GM12892 (cell line): ENCODE measurements around the gene SDSL.

Experiments
- DNase-seq: peaks from one replicate; pipeline ENCODE4 v3.0.0; 2011; ENCODE audit not compliant: insufficient read length
- FAIRE-seq: peaks from 2 replicates; lab custom pipeline; 2011; peaks lifted over from hg19 to GRCh38; lab: Jason Lieb, UNC
- POLR2A ChIP-seq: IDR thresholded peaks from 2 replicates; pipeline ENCODE4 v1.6.1; 2011; ENCODE audit warnings: low read depth, low read length, control low read depth
- POLR2AphosphoS5 ChIP-seq: IDR thresholded peaks from 2 replicates; pipeline ENCODE4 v1.6.1; 2011; ENCODE audit warnings: low read depth, low read length, control low read depth
- TAF1 ChIP-seq: IDR thresholded peaks from 2 replicates; pipeline ENCODE4 v1.6.1; 2011; ENCODE audit warnings: low read depth, mild to moderate bottlenecking, control low read depth, low read length, borderline replicate concordance

SDSL gene

GRCh38 chr12:113469224-113469948 lies 47.2 kb downstream of the SDSL start:
- no peak for FAIRE-seq
- TF ChIP-seq TAF1, result no peak
- no peak for TF ChIP-seq POLR2AphosphoS5
- no peak for TF ChIP-seq POLR2A

GRCh38 chr12:113469949-113470743 lies 48.0 kb downstream of the SDSL start:
- DNase-seq (no peak), FAIRE-seq (no peak)
- no peak for TF ChIP-seq POLR2A
- no peak for TF ChIP-seq TAF1
- TF ChIP-seq POLR2AphosphoS5, result no peak

More at GRCh38 chr12:113469224-113469948, 47.2 kb downstream of the SDSL start:
- DNase-seq, result no peak

GRCh38 chr12:113470871-113471618 lies 48.9 kb downstream of the SDSL start:
- no peak for DNase-seq
- no peak for FAIRE-seq
- no peak for TF ChIP-seq TAF1
- TF ChIP-seq POLR2A, result no peak
- no peak for TF ChIP-seq POLR2AphosphoS5

GRCh38 chr12:113471619-113472171 lies 49.5 kb downstream of the SDSL start, which contains the start of gene LHX5:
LHX5 (minus strand) TSS chr12:113471871; CDS start chr12:113471498, 373 bp downstream.
- DNase-seq, result no peak
- TF ChIP-seq POLR2AphosphoS5 (no peak), TAF1 (no peak), POLR2A (no peak)
- no peak for FAIRE-seq

- TF ChIP-seq TAF1 (no peak), POLR2AphosphoS5 (no peak), POLR2A (no peak)
- FAIRE-seq (no peak), DNase-seq (no peak)
Measured at GRCh38 chr12:113472191-113473121, 50.3 kb downstream of the SDSL start.

- DNase-seq, result no peak
- no peak for TF ChIP-seq POLR2AphosphoS5
- no peak for TF ChIP-seq TAF1
- no peak for TF ChIP-seq POLR2A
- no peak for FAIRE-seq
Measured at GRCh38 chr12:113473400-113473799, 51.2 kb downstream of the SDSL start.

GRCh38 chr12:113473942-113474341 lies 51.8 kb downstream of the SDSL start:
- DNase-seq (no peak), FAIRE-seq (no peak)
- TF ChIP-seq POLR2A, result no peak
- no peak for TF ChIP-seq POLR2AphosphoS5

- DNase-seq (no peak), FAIRE-seq (no peak)
Measured at GRCh38 chr12:113474635-113475436, 52.7 kb downstream of the SDSL start.

GRCh38 chr12:113475451-113476175 lies 53.4 kb downstream of the SDSL start:
- TF ChIP-seq POLR2A (no peak), TAF1 (no peak), POLR2AphosphoS5 (no peak)
- no peak for DNase-seq
- FAIRE-seq, result no peak

More at GRCh38 chr12:113474635-113475436, 52.7 kb downstream of the SDSL start:
- TF ChIP-seq POLR2AphosphoS5, result no peak
